Measurements from ENCODE around the gene SHCBP1L.
"Not testable (repeated sequence)": the region's sequence is repeated elsewhere in the genome, so short reads cannot be mapped to it uniquely, and the experiment has no call there.

The SHCBP1L gene

DNA sequence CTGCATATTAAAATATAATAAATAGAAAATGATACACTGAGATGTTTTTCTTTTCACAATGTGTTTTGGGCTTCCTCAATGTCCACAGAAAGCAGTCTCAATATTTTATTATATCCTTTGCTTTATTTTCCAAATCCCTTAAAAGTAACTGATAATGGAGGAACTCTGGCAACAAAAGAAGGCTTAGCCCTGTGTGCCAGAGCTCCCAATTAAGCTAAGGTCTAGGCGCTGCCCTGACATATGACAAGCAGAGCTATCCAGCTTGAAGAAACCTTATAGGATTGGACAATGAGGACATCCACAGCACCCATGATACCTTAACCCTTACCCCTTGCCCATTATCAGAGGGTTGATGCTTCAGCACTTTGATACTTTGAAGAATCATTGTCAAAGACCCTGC, 12.9 kb upstream of the SHCBP1L start:
- no peak overlapping the region for H3K4me3 ChIP-seq (ENCODE audit: low read depth, low read length)

GRCh38 chr1:182965096-182965495, 12.1 kb upstream of the SHCBP1L start:
- no peak overlapping the region for H3K4me3 ChIP-seq (ENCODE audit: low read depth, low read length)

- H3K4me3 ChIP-seq (ENCODE audit: low read depth, low read length): no peak overlapping the region
Observed at GRCh38 chr1:182962554-182963115, 9.7 kb upstream of the SHCBP1L start.

DNA sequence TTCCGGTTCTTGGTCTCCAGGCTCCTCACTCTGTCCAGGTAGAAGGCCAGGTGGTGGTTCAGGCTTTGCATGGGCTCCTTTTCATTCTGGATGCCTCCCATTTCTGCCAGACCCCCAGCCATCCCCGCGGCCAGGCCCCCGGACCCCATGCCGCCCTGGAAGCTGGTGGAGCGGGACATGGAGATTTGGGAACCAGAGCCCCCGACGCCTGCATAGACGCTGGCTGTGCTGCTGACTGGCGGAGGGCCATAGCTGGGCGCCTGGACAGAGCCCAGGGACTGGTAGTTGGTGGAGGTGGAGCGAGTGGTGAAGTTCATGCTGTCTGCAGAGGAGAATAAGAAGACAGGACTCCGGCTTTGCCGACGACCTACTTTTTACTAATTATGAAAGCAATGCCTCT, 7.1 kb upstream of the SHCBP1L start:
- H3K4me3 ChIP-seq (ENCODE audit: low read depth, low read length): no peak overlapping the region

DNA sequence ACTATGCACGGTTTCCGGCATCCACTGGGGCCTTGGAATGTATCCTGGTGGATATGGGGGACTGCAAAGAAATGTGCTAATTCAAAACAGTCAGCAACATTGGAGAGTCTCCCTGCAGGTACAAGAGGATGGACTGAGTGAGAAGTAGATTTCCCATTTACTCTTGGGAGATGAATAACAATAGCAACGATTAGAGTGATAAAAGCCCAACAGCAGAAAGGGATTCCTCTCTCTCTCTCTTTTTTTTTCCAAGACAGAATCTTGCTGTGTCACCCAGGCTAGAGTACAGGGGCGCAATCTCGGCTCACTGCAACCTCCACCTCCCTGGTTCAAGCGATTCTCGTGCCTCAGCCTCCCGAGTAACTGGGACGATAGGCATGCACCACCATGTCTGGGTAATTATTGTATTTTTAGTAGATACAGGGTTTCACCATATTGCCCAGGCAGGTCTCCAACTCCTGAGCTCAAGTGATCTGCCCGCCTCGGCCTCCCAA, 5.0 kb upstream of the SHCBP1L start:
- H3K4me3 ChIP-seq (ENCODE audit: low read depth, low read length): no peak overlapping the region

- no peak overlapping the region for H3K4me3 ChIP-seq (ENCODE audit: low read depth, low read length)
Observed at GRCh38 chr1:182956708-182957365, 3.9 kb upstream of the SHCBP1L start.

DNA sequence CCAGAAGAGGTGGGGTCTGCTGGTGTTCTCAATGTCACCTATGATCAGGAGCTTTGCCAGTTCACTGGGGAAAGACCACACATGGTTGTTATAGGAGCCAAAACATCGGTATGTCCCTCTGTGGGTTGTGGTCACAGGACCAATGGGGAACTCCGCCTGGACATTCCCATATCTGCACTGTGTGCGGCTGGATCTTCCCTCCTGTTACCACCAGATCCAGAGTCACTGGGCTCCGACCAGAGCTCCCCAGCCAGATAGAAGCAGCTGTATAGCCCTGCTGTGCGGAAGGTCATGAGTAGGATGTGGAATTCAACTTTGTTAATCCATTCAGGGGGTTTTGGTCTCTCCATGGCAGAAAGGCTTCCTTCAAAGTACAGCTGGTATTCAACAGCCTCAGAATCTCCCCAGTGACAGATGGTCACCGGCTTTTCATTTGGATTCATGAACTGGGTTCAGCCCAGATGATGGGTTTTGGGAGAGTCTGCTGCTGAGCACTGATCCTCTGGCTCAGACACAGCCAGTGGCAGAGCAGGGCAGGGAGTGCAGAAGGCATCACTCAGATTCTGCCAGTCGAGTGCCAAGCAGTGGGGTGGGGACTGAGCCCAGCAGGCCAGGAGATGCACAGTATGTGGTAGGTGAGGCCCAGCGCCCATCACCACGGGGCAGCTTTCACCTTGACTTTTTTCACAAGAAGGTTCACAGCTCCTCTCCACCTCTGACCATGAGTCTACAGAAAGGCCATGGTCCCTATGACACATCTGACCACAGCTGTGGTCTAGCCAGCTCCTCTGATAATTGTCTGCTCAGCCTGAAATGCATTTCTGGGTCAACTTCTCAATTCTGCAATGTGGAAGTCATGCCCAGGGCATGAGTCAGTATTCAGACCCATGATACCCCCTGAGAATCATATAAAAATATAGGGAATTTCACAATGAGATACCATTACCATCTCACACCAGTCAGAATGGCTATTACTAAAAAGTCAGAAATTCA, 2.9 kb upstream of the SHCBP1L start:
- H3K4me3 ChIP-seq (ENCODE audit: low read depth, low read length): no peak overlapping the region

DNA sequence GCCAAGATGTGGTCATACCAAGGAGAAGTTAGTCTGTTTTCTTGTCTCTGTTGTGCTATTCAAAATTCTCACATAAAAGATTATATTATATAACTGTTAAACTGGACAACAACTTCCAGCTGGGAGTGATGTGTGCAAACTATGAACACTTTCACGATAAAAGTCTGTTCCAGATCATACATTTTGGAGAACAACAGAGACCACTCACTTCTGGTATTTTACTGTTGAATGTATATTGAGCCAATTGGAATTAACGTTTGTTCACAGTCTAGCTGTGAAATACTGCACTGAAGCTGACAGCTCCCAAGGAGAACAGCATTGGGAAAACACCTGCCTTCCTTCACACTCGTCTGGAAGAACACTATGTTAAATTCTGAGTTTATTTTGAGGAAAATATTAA, 860 bp upstream of the SHCBP1L start:
- no peak overlapping the region for H3K4me3 ChIP-seq (ENCODE audit: low read depth, low read length)

GRCh38 chr1:182943336-182943735, 9.6 kb downstream of the SHCBP1L start:
- H3K4me3 ChIP-seq (ENCODE audit: low read depth, low read length): not testable (repeated sequence)

- not testable (repeated sequence) for H3K4me3 ChIP-seq (ENCODE audit: low read depth, low read length)
Observed at GRCh38 chr1:182942145-182942544, 10.8 kb downstream of the SHCBP1L start.

GRCh38 chr1:182939413-182939812, 13.6 kb downstream of the SHCBP1L start:
- no peak overlapping the region for H3K4me3 ChIP-seq (ENCODE audit: low read depth, low read length)

DNA sequence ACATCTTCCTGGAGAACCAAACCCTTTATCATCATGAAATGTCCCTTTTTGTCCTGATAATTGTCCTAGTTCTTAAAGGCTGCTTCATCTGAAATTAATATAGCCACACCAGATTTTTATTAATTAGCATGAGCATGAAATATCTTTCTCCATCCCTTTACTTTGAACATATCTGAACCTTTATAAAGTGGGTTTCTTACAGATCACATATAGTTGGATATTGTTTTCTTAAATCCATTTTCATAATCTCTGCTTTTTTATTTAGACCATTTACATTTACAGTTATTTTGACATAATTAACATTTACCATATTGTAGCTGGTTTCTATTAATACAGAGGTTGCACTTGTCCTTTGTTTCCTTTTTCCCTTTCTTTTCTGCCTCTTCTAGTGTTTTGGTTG, 17.2 kb downstream of the SHCBP1L start:
- no peak overlapping the region for H3K4me3 ChIP-seq (ENCODE audit: low read depth, low read length)

GRCh38 chr1:182930985-182931384, 22.0 kb downstream of the SHCBP1L start:
- H3K4me3 ChIP-seq (ENCODE audit: low read depth, low read length): no peak overlapping the region

DNA sequence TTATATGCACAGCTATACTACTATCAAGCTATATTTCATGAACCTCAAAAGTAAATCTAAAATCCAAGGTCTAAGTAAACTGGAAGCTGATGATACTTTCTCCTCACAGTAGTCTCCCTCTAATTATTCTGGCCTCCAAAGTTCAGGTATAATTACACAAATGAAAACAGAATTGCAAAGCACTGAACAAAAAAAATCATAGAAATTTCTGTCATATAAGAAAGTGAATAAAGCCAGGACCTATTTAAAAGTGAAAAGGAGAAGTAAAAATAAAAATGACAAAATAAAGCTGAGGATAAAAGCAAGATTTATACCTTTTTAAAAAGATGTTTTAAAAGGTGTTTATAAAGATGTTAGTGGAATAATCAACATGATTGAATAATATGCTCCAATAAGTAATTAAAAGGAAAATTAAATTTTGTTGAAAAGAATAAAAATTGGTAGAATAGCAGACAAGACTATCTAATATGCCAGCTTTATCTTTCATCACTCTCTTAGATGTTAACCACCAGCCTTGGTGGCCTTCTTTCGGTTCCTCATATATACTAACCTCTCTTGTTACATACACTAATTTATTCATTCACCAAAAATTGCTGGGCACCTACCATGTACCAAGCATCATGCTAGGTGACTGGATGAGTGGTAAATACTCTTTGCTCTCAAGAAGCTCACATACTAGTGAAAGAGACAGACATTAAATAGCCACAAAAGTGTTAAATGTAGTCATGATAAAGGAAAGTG, 25.1 kb downstream of the SHCBP1L start:
- no peak overlapping the region for H3K4me3 ChIP-seq (ENCODE audit: low read depth, low read length)

- H3K4me3 ChIP-seq (ENCODE audit: low read depth, low read length): no peak overlapping the region
Observed at GRCh38 chr1:182925661-182926060, 27.3 kb downstream of the SHCBP1L start.

- H3K4me3 ChIP-seq (ENCODE audit: low read depth, low read length): no peak overlapping the region
Observed at GRCh38 chr1:182917378-182917777, 35.6 kb downstream of the SHCBP1L start.

DNA sequence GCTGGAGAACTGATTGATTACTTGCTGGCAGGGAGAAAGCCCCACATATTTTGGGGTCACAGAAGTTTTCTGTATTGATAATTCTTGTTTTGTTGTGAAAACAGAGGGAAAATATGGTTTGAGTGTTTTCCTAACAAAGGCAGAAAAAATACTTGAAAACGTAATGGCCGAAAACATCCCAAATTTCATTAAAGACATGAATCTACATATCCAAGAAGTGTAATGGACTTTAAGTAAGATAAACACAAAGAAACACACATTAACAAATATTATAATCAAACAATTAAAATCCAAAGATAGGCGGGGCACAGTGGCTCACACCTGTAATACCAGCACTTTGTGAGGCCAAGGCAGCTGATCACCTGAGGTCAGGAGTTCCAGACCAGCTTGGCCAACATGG, 39.6 kb downstream of the SHCBP1L start:
- no peak overlapping the region for H3K4me3 ChIP-seq (ENCODE audit: low read depth, low read length)

GRCh38 chr1:182910143-182910542, 42.8 kb downstream of the SHCBP1L start:
- H3K4me3 ChIP-seq (ENCODE audit: low read depth, low read length): no peak overlapping the region

DNA sequence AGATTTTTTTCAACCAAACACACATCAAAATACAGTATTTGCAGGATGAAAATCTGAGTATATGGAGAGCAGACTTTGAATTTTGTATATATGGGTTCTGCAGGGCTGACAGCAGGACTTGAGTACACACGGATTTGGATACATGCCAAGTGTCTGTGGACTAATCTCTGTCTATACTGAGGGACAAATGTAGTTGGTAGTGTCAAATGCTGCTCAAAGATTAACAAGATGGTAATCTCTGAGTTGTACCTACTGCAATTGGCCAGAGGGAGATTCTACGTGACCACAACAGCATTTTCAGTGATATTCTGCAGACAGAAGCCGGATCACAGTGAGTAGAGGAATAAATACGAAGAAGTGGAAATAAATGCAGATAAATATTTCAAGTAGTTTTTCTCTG, 43.4 kb downstream of the SHCBP1L start:
- H3K4me3 ChIP-seq (ENCODE audit: low read depth, low read length): no peak overlapping the region

DNA sequence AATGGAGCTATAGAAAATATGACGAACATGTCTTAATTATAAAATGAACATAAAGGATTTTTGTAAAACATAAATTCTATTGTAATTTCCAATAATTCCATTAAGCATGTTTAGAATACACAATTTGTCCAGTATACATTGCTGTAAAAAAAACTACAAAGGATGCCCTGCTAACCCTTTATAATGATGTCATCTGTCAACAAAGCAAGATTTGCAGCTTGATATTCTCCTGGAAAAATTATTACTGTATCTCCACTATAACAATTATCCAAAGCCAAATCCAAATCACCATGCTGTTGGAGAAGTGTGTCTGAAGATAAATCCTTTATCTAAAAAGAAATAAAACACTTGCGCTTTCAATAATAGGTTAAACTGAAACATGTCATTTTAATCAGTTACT, 47.6 kb downstream of the SHCBP1L start:
- no peak overlapping the region for H3K4me3 ChIP-seq (ENCODE audit: low read depth, low read length)

- H3K4me3 ChIP-seq (ENCODE audit: low read depth, low read length): not testable (repeated sequence)
Observed at GRCh38 chr1:182901946-182902345, 51.0 kb downstream of the SHCBP1L start.

All from iPS-11a (cell line).